Renal pelvis (tissue), 4 donors: Measurements from ENCODE around the gene CCDC144A. TPM values are rescaled to one million over a fixed set of nuclear protein-coding genes. Genes with fewer than 3 reads are reported as not detected.
"Not testable (repeated sequence)": the region's sequence is repeated elsewhere in the genome, so short reads cannot be mapped to it uniquely, and the experiment has no call there.

Experiments
- DNase-seq: peaks from one replicate; pipeline ENCODE4 v3.0.0-alpha.2; 2013
- polyA plus RNA-seq, 3 donors: library from polyadenylated mRNA; unstranded; fragments of 120-200 nt; gene quantifications; one replicate each; pipeline ENCODE4 v1.2.1, GENCODE V29; 2013; ENCODE audit not compliant: insufficient read length in 3 of 3

CCDC144A gene
- polyA plus RNA-seq, 3 donors: 0.79 to 9.3 (median 5.2) TPM

DNA sequence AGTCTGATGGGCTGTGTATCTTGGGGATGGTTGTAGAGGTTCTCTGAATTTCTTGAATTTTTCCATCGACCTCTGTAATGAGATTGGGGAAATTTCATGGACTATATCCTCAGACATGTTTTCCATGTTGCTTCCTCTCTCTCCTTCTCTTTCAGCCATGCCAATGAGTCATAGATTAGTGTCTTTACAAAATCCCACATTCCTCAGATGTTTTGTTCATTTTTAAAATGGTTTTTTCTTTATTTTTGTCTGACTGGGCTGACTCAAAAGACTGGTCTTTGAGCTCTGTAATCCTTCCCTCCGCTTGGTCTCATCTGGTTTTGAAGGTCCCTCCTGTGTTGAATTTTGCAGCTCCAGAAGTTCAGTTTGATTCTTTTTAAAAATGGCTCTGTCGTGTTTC is 60.5 kb downstream of the CCDC144A start:
- not testable (repeated sequence) for DNase-seq

DNA sequence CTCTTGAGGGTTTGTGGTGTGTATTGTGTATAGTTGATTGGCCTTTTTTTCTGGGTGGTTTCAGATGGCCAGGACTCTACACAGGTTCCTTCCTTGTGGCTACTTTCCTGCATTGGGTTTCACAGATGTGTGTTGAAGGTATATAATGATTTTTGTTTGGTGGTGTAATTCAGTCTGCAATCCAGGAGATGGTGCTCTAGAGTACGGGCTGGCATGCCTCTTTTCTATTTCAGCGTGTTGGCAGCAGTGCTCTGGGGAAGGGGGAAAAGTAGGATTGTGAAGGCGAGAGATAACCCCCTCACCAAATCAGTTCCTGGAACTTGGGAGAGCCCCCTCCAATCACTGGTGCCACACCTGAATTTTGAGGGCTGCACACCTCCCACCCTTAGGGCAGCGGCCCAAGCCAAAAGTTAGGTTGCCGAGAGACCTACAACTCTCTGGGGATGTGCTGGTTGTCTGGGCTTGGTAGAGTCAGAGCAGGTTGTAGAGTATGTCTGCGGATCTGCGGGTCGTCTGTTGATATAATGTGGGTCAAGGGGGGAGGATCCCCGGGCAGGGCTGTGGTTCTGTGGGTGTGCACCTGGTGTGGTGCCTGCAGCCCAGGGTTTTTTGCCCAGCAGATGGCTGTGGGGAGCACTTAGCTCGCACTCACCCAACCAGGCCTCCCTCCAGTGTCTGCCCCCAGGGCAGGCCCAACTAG is 61.3 kb downstream of the CCDC144A start:
- DNase-seq: not testable (repeated sequence)

- DNase-seq: not testable (repeated sequence)
These were observed 61.9 kb downstream of the CCDC144A start for GRCh38 chr17:16751924-16752287.

DNA sequence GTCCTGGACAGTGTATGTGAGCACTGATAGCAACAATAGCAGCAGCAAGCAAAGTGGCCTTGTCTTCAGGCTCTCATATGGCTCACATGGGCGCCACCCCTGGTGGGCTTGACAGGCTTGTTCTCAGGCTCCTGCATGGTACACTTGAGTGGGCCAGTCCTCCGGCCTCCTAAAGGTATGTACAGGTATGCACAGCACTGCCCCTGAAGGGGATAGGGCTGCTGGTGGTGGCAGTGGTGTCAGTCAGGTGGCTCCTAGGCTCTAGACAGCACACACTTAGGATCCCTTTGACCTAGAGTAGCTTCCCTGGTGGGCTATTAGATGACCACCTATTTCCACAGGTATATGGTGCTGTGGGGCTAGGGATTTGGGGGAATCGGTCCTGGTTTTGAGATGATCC is 67.5 kb downstream of the CCDC144A start:
- not testable (repeated sequence) for DNase-seq

DNA sequence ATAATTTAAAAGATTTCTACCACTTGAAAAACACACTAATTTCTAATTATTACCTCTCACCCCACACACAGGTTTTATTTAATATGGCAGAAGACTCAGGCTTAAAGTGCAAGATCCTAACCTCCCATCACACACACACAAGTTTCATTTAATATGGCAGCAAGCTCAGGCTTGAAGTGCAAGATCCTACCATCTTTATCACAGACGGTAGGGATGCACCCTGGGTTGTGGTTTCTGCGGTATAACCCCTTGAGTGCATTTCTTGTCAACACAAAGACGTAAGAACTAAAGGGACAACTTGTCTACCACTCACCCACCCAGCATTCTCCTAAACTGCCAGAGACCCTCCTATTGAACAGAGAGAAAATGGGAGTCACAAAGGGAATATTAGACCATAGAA is 68.1 kb downstream of the CCDC144A start:
- not testable (repeated sequence) for DNase-seq

- not testable (repeated sequence) for DNase-seq
These were observed 78.5 kb downstream of the CCDC144A start for GRCh38 chr17:16768290-16769175.

GRCh38 chr17:16772394-16773145 is 82.5 kb downstream of the CCDC144A start:
- DNase-seq: not testable (repeated sequence)

GRCh38 chr17:16773146-16773522 is 83.1 kb downstream of the CCDC144A start:
- not testable (repeated sequence) for DNase-seq

DNA sequence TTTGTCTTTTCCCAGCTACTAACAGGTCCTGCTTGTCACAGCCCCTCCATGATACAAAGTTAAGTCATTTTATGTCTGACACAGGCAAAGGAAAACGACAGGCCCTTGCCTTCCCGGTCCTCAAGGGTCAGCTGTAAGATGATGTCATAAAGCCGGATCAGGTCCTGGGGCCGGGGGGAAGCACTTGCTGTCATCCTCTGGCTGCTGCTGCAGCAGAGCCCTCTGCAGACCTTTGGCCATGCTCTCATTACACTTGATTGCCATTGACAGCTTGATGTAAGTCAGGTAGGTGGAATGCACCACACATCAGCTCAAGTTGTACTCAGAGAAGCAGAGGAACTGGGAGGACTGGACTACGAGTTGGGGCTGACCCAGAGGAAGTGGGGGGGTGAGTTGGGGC is 97.8 kb downstream of the CCDC144A start:
- DNase-seq: not testable (repeated sequence)

DNA sequence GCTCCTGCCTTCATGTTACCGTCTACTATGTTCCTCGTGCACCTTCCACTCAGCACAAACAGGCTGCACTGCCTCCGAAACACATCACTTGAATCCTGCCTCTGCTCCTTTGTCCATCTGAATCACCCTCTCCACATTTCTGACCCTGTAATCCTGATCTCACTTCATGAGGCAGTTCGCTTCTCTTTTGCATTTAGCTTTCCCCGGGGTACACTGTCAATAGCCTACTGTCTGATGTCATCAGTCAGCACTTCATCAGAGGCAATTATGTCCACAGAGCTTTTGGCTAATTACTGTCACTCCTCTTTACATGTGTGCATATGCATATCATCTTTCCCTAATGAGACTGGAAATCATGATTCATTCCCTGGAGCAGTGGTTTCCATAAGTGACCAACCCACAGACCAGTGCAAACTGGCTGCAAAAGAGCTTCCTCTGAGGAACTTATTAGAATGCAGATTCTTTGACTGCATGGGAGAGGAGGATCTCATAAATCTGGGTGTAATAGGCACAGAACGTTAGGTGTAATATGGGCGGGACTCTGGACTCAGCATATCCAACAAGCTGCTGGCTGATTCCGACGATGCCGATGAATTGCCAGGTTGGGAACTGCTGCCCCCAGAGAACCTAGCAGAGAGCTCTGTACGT is 99.0 kb downstream of the CCDC144A start:
- DNase-seq: not testable (repeated sequence)

- not testable (repeated sequence) for DNase-seq
These were observed 99.6 kb downstream of the CCDC144A start for GRCh38 chr17:16789622-16790021.

GRCh38 chr17:16790313-16790871 is 100.4 kb downstream of the CCDC144A start:
- not testable (repeated sequence) for DNase-seq

DNA sequence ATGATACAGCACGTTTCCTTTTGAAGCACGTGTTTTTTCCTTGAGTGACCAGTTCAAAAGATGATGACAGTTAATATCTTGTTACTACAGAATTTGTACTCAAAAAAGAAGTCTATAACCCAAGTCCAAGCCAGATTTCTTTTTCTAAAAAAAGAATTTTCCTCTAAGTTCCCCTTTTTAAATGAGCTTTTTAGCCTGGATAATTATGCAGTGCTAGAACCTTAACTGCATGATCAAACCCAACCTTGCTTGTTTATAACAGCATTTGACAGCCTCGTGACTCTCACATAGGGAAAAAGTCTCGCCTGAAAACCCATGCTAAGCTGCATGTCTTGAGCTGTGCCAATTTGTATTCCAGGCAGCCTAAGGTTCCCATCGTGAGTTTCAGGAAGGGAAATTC is 104.2 kb downstream of the CCDC144A start:
- not testable (repeated sequence) for DNase-seq

DNA sequence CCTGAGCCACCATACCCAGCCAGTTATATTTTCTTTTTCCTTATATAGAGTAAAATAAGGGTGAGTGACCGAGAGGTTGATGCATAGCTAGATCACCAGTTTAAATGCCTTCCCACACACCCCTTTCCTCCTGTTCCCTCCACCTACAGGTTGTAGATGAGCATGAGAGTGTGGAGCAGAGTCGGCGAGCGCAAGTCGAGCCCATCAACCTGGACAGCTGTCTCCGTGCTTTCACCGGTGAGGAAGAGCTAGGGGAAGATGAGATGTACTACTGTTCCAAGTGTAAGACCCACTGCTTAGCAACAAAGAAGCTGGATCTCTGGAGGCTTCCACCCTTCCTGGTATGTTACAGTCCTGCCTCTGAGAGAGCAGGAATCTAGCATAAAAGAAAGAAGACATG is 105.9 kb downstream of the CCDC144A start:
- not testable (repeated sequence) for DNase-seq

DNA sequence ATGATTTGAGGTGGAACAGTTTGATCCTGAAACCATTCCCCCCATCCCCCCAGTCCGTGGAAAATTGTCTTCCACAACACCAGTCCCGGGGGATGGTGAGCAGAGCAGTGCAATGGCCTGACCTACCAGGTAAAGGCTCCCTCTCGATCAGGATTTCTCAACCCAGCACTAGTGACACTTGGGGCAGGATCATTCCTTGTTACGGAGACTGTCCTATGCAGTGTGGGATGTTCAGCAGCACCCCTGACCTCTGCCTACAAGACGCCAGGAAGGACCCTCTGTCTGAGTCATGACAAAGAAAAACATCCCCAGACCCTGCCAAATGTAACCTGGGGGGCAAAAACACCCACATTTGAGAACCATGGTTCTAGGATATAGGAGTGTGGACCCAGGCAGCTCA is 114.8 kb downstream of the CCDC144A start:
- not testable (repeated sequence) for DNase-seq

- not testable (repeated sequence) for DNase-seq
These were observed 116.6 kb downstream of the CCDC144A start for GRCh38 chr17:16806599-16806998.

DNA sequence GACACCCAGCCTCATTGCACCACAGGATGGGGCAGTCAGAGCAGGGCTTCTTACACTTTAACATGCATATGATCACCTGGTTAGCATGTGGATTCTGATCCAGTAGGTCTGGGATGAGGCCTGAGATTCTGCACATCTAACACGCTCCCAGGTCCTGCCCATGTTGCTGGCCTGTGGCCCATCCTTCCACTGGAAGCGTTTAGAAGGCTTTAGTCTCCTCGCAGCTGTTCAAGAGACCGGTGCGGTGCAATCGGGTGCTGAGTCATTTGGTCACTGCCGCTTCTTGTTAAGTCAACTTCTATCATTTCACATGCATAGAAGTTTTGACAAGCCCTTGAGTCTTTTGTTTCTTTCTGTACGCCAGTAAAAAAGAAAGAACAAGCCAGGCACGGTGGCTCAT is 117.6 kb downstream of the CCDC144A start:
- DNase-seq: not testable (repeated sequence)

DNA sequence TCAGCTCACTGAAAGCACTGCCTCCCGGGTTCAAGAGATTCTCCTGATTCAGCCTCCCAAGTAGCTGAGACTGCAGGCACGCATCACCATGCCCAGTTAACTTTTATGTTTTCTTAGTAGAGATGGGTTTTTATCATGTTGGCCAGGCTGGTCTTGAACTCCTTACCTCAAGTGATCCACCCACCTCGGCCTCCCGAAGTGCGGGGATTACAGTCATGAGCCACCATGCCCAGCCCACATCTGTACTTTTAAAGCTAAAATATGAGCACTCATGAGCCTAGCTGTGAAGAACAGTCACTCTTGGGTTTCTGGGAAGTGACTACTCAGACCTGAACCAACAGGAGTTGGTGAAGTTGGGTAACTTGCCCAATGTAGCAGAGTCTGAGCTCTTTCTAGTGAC is 120.2 kb downstream of the CCDC144A start:
- DNase-seq: not testable (repeated sequence)

DNA sequence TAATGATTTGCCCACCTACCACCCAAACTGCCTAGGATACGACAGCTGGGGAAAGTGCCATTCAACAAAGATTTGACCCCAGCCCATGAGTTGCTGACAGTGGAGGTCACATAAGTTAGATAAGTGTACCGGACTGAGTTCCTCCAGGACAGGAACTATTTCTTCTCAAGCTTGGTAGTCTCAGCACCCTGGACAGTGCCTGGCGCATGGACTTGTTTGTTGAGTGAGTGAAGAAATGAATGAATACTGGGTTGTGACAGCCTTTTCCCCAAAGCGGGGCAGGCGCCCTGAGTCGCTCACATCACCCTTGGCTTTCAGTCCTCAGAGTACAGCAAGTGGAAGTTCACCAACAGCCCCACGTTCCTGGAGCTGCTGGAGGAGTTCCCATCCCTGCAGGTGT is 122.1 kb downstream of the CCDC144A start:
- DNase-seq: peak; percentile 50

DNA sequence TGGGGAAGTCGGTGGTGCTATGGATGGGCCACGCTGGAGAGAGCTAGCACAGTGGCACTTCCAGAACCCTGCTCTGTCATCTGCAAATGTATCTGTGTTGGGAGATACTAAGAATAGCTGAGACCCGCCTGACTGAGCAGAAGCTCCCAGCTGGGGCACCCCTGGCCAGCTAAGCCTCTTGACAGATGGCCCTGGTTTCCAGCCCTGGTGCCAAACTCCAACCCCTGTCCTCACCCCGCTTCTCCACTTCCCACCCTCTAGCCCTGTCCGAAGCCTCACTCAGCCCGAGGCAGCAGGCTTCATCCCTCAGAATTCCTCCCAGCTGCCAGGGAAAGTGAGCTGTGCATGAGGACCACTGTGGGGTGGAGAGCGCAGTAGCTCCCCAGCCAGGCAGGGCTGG is 124.4 kb downstream of the CCDC144A start:
- no peak for DNase-seq

DNA sequence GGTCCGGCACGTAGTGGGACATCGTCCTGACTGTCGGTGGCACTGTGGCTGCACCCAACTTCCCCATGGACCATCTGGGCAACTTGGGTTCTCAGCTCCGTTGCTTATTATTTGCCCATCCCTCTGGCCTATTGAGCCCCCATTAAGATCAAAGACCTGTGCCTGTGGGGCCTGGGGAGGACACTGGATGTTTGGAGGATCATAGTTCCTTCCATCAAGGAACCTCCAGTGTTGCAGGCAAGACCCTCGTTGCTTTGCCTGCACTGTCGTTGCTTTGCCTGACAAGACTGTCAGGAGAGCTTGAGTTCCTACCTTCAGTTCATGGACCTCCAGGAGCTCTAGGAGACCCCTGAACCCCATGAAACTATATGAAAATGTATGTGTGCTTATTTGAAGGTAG is 127.2 kb downstream of the CCDC144A start:
- DNase-seq: no peak
